Measurements from ENCODE around the gene MMP7.
"Not testable (repeated sequence)": the region's sequence is repeated elsewhere in the genome, so short reads cannot be mapped to it uniquely, and the experiment has no call there.

The MMP7 gene

GRCh38 chr11:102523887-102524286, 6.7 kb downstream of the MMP7 start:
- Mint-ChIP-seq H3K27ac (no peak overlapping the region), H3K4me1 (peaks cover 8 to 15% of the 10 kb centered on the region in 2 donors), H3K4me3 (no peak overlapping the region), H3K27me3 (peaks cover 0 to 8% of the 10 kb centered on the region in 2 donors), H3K36me3 (no peaks in the 10 kb centered on the region), H3K9me3 (no peaks in the 10 kb centered on the region)
- DNase-seq (no peak), ATAC-seq (replicated peaks) (no peak)

- Mint-ChIP-seq H3K36me3 (no peaks in the 10 kb centered on the region), H3K9me3 (no peaks in the 10 kb centered on the region), H3K4me1 (peaks cover 8 to 11% of the 10 kb centered on the region in 2 donors), H3K27ac (no peak overlapping the region), H3K27me3 (peaks cover 0 to 8% of the 10 kb centered on the region in 2 donors), H3K4me3 (no peak overlapping the region)
- no peak for DNase-seq
- no peak for ATAC-seq (replicated peaks)
These were observed 7.4 kb downstream of the MMP7 start for GRCh38 chr11:102523189-102523570.

DNA sequence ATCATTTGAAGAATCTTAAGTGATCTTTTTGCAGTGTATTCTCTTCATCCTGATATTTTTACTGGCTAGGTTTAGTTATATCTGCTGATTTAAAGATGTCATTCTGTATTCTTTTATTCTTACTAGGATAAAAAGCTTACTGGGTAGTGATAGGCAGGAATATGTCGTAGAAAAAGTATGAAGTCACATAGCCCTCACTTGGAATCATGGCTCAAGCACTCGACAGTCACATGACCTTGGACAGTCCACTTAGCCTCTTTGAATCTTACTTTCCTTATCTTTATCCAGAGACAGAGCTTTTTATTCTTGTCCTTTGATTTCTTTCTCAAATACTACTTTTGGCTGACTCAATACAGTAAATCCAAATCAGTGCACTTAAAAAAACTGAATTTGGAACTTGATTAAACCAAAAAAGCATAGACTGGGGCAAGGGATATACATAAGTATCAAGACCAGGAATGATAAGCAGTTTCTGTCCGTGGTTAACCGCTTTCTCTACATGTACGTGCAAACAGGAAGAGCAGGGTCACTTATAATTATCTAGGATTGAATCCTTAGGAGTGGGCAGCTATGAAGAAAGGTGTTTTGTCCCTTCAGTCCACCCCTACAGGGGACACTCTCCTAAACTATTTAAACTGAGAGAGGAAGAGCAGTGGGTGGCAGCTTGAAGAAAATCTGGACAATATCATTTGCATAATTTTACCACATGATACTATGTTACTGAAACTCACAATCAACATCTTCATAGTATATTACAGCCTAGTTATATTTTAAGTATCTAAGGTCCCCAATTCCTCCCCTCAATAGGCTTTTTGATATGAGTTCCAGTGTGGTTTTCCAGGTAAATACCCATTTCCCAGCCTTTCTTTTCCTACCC, 8.0 kb downstream of the MMP7 start:
- Mint-ChIP-seq H3K4me1 (peaks cover 8 to 11% of the 10 kb centered on the region in 2 donors), H3K4me3 (no peak overlapping the region), H3K27ac (no peak overlapping the region), H3K36me3 (no peaks in the 10 kb centered on the region), H3K27me3 (peaks cover 0 to 8% of the 10 kb centered on the region in 2 donors), H3K9me3 (no peaks in the 10 kb centered on the region)
- ATAC-seq (replicated peaks): peak; percentile 31 to 51
- DNase-seq: no peak

- Mint-ChIP-seq H3K9me3 (no peaks in the 10 kb centered on the region), H3K4me1 (peaks cover 8 to 11% of the 10 kb centered on the region in 2 donors), H3K27me3 (peaks cover 0 to 8% of the 10 kb centered on the region in 2 donors), H3K27ac (no peak overlapping the region), H3K36me3 (no peaks in the 10 kb centered on the region), H3K4me3 (no peak overlapping the region)
- ATAC-seq (replicated peaks) (no peak), DNase-seq (no peak)
These were observed 9.4 kb downstream of the MMP7 start for GRCh38 chr11:102521121-102521520.

GRCh38 chr11:102520514-102520913, 10.0 kb downstream of the MMP7 start:
- Mint-ChIP-seq H3K4me1 (peaks cover 8 to 11% of the 10 kb centered on the region in 2 donors), H3K27ac (no peak overlapping the region), H3K4me3 (no peak overlapping the region), H3K36me3 (no peaks in the 10 kb centered on the region), H3K9me3 (no peaks in the 10 kb centered on the region), H3K27me3 (peaks cover 0 to 8% of the 10 kb centered on the region in 2 donors)
- ATAC-seq (replicated peaks) (no peak), DNase-seq (no peak)

- H3K27ac Mint-ChIP-seq: no peak overlapping the region
- peaks cover 0 to 8% of the 10 kb centered on the region in 2 donors for H3K27me3 Mint-ChIP-seq
- H3K4me3 Mint-ChIP-seq: no peak overlapping the region
- peaks cover 8 to 11% of the 10 kb centered on the region in 2 donors for H3K4me1 Mint-ChIP-seq
- no peak for DNase-seq
- no peaks in the 10 kb centered on the region for H3K9me3 Mint-ChIP-seq
- H3K36me3 Mint-ChIP-seq: no peaks in the 10 kb centered on the region
- no peak for ATAC-seq (replicated peaks)
These were observed 12.1 kb downstream of the MMP7 start for GRCh38 chr11:102518296-102519094.

GRCh38 chr11:102517670-102518069, 12.9 kb downstream of the MMP7 start:
- H3K4me3 Mint-ChIP-seq: no peak overlapping the region
- DNase-seq (no peak), ATAC-seq (replicated peaks) (no peak)
- peaks cover 6 to 7% of the 10 kb centered on the region in 2 donors for H3K4me1 Mint-ChIP-seq
- peaks cover 0 to 8% of the 10 kb centered on the region in 2 donors for H3K27me3 Mint-ChIP-seq
- H3K36me3 Mint-ChIP-seq: no peaks in the 10 kb centered on the region
- no peak overlapping the region for H3K27ac Mint-ChIP-seq
- no peaks in the 10 kb centered on the region for H3K9me3 Mint-ChIP-seq

GRCh38 chr11:102516179-102516578, 14.4 kb downstream of the MMP7 start:
- no peaks in the 10 kb centered on the region for H3K36me3 Mint-ChIP-seq
- peaks cover 0 to 2% of the 10 kb centered on the region in 2 donors for H3K4me1 Mint-ChIP-seq
- H3K27me3 Mint-ChIP-seq: peaks cover 0 to 8% of the 10 kb centered on the region in 2 donors
- no peak for ATAC-seq (replicated peaks)
- H3K9me3 Mint-ChIP-seq: no peaks in the 10 kb centered on the region
- DNase-seq: no peak
- H3K27ac Mint-ChIP-seq: no peak overlapping the region
- H3K4me3 Mint-ChIP-seq: no peak overlapping the region

DNA sequence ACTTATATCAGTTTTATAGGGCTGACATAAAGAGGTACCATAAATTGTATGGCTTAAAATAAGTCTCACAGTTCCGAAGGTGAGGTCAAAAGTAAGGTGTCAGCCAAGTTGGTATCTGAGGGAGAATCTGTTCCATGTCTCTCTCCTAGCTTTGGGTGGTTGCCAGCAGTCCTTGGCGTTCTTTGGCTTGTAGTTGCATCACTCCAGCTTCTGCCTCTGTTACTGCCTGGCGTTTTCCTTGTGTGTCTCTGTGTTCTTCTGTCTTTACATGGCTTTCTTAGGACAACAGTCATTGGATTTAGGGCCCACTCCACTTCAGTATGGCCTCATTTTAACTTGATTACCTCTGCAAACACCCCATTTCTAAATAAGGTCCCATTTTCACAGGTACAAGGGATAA, 16.7 kb downstream of the MMP7 start:
- no peak overlapping the region for H3K27ac Mint-ChIP-seq
- no peaks in the 10 kb centered on the region for H3K36me3 Mint-ChIP-seq
- H3K27me3 Mint-ChIP-seq: no peaks in the 10 kb centered on the region
- H3K9me3 Mint-ChIP-seq: no peaks in the 10 kb centered on the region
- H3K4me3 Mint-ChIP-seq: no peak overlapping the region
- ATAC-seq (replicated peaks) (no peak), DNase-seq (no peak)
- peaks cover 3 to 4% of the 10 kb centered on the region in 2 donors for H3K4me1 Mint-ChIP-seq

DNA sequence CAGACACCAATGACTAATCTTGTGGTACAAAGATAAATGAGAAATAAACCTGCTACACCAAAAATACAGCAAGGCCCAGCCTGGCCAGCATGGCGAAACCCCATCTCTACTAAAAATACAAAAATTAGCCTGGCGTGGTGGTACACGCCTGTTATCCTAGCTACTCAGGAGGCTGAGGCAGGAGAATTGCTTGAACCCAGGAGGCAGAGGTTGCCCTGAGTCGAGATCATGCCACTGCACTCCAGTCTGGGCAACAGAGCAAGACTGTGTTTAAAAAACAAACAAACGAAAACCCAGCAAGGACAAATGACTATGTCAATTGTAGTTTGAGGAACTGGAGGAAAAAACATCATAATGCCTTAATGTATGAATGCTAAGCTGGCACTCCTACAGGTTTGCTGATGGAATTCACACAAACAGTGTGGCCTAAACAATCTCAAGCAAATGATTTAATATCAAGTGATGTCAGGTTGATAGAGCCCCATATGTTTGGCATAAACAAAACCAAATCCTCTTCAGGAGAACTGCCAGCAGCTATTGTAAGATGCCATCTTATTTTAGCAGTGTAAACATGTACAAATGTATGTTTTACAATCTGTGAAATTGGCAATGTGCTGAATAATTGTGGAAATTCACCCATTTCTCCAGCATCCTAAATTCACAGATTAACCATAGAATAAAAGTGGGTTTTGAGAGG, 20.0 kb downstream of the MMP7 start:
- no peaks in the 10 kb centered on the region for H3K36me3 Mint-ChIP-seq

DNA sequence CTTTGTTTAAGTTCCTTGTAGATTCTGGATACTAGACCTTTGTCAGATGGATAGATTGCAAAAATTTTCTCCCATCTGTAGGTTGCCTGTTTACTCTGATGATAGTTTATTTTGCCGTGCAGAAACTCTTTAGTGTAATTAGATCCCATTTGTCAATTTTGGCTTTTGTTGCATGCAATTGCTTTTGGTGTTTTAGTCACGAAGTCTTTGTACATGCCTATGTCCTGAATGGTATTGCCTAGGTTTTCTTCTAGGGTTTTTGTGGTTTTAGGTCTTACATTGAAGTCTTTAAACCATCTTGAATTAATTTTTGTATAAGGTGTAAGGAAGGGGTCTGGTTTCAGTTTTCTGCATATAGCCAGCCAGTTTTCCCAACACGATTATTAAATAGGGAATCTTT, 27.7 kb downstream of the MMP7 start:
- not testable (repeated sequence) for H3K27ac Mint-ChIP-seq; H3K4me3 Mint-ChIP-seq; H3K27me3 Mint-ChIP-seq; H3K36me3 Mint-ChIP-seq; H3K9me3 Mint-ChIP-seq; DNase-seq; ATAC-seq (replicated peaks)
- H3K4me1 Mint-ChIP-seq: peaks cover 5 to 18% of the 10 kb centered on the region in 2 donors

More for the DNA sequence above, 20.0 kb downstream of the MMP7 start:
- H3K9me3 Mint-ChIP-seq: no peaks in the 10 kb centered on the region
- peak overlapping the region; percentile 3 for H3K27ac Mint-ChIP-seq
- no peak overlapping the region for H3K4me3 Mint-ChIP-seq
- DNase-seq (no peak), ATAC-seq (replicated peaks) (no peak)
- peaks cover 3 to 5% of the 10 kb centered on the region in 2 donors for H3K4me1 Mint-ChIP-seq
- no peaks in the 10 kb centered on the region for H3K27me3 Mint-ChIP-seq

GRCh38 chr11:102500829-102501228, 29.7 kb downstream of the MMP7 start:
- Mint-ChIP-seq H3K36me3 (no peaks in the 10 kb centered on the region), H3K27me3 (no peaks in the 10 kb centered on the region), H3K4me3 (no peak overlapping the region), H3K4me1 (peaks cover 7 to 21% of the 10 kb centered on the region in 2 donors), H3K27ac (no peak overlapping the region), H3K9me3 (no peaks in the 10 kb centered on the region)
- ATAC-seq (replicated peaks) (no peak), DNase-seq (no peak)

DNA sequence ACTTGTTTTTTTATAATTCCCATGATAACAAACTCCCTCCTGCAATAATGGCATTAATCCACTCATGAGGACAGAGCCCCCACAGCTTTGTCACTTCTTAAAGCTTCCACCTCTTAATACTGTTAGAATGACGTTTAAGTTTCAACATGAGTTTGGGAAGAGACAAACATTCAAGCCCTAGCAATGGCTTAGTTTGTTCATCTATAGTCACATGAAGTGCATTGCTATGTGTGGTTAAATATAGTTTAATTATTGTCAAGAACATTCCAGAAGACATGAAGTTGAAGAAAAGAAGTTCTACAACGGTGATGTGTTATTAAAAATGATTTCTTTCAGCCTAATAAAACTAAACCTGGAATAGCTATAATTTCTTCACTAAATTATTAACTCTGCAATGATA, 30.6 kb downstream of the MMP7 start:
- peaks cover 16 to 30% of the 10 kb centered on the region in 2 donors for H3K4me1 Mint-ChIP-seq
- H3K9me3 Mint-ChIP-seq: no peaks in the 10 kb centered on the region
- no peaks in the 10 kb centered on the region for H3K27me3 Mint-ChIP-seq
- ATAC-seq (replicated peaks): no peak
- DNase-seq: no peak
- H3K27ac Mint-ChIP-seq: no peak overlapping the region
- no peaks in the 10 kb centered on the region for H3K36me3 Mint-ChIP-seq
- H3K4me3 Mint-ChIP-seq: no peak overlapping the region

GRCh38 chr11:102499151-102499550, 31.4 kb downstream of the MMP7 start:
- peaks cover 17 to 32% of the 10 kb centered on the region in 2 donors for H3K4me1 Mint-ChIP-seq
- no peaks in the 10 kb centered on the region for H3K27me3 Mint-ChIP-seq
- H3K36me3 Mint-ChIP-seq: no peaks in the 10 kb centered on the region
- H3K27ac Mint-ChIP-seq: no peak overlapping the region
- H3K4me3 Mint-ChIP-seq: no peak overlapping the region
- ATAC-seq (replicated peaks): no peak
- no peak for DNase-seq
- no peaks in the 10 kb centered on the region for H3K9me3 Mint-ChIP-seq
